ENCODE results near the gene LIMS2. TPM values are rescaled to one million over a fixed set of nuclear protein-coding genes. Genes with fewer than 3 reads are reported as not detected.

LIMS2 gene
- total and polyA plus RNA-seq, 2 donors (not counting 1 experiment from before 2014, with no cell fraction given): 1.8 to 17.3 TPM

GRCh38 chr2:127597984-127598380, 77.3 kb downstream of the LIMS2 start:
- Histone ChIP-seq H2AFZ (ENCODE audit: low read length) (no peak overlapping the region), H3K27me3 (ENCODE audit: control insufficient read depth, insufficient read depth, low read length) (no peaks in the 10 kb centered on the region), H3K79me2 (ENCODE audit: control insufficient read depth, insufficient read depth, low read length) (no peaks in the 10 kb centered on the region), H3K4me2 (ENCODE audit: extremely low read depth, insufficient read depth, low read length) (no peak overlapping the region), H3K9ac (ENCODE audit: insufficient read depth, low read length) (no peak overlapping the region), H3K27ac (ENCODE audit: insufficient read depth, low read length) (no peak overlapping the region), H3K9me3 (ENCODE audit: control insufficient read depth, insufficient read depth, low read depth, low read length) (no peaks in the 10 kb centered on the region), H3K36me3 (ENCODE audit: control insufficient read depth, insufficient read depth, low read length) (no peaks in the 10 kb centered on the region), H3K4me1 (ENCODE audit: control insufficient read depth, extremely low read depth, insufficient read depth, low read length) (no peaks in the 10 kb centered on the region), H3K4me3 (replicated peaks in 1 of 4; ENCODE audit: control extremely low read depth in 1 of 4, insufficient read depth in 1 of 4, low read depth in 3 of 4, low read length in 4 of 4) (no peak overlapping the region), H4K20me1 (ENCODE audit: control insufficient read depth, extremely low read depth, insufficient read depth, low read length) (no peaks in the 10 kb centered on the region)
- DNase-seq (ENCODE audit: low read depth in 2 of 2): peak; percentile 2 to 73
- TF ChIP-seq EZH2 (IDR thresholded peaks at IDR 0.05; ENCODE audit: low read length, missing control alignments) (no peak), CTCF (conservative IDR thresholded peaks at IDR 0.05 in 1 of 2, IDR thresholded peaks at IDR 0.05 in 1 of 2; ENCODE audit: low read depth in 1 of 2, low read length in 2 of 2) (no peak)

GRCh38 chr2:127597046-127597983, 78.0 kb downstream of the LIMS2 start:
- no peak overlapping the region for H3K9ac ChIP-seq (ENCODE audit: insufficient read depth, low read length)
- no peak overlapping the region for H3K4me3 ChIP-seq (replicated peaks in 1 of 4; ENCODE audit: control extremely low read depth in 1 of 4, insufficient read depth in 1 of 4, low read depth in 3 of 4, low read length in 4 of 4)
- TF ChIP-seq CTCF (conservative IDR thresholded peaks at IDR 0.05 in 1 of 2, IDR thresholded peaks at IDR 0.05 in 1 of 2; ENCODE audit: low read depth in 1 of 2, low read length in 2 of 2): no peak
- no peak for TF ChIP-seq EZH2 (IDR thresholded peaks at IDR 0.05; ENCODE audit: low read length, missing control alignments)
- no peak overlapping the region for H3K4me2 ChIP-seq (ENCODE audit: extremely low read depth, insufficient read depth, low read length)
- H3K27me3 ChIP-seq (ENCODE audit: control insufficient read depth, insufficient read depth, low read length): no peaks in the 10 kb centered on the region
- no peaks in the 10 kb centered on the region for H3K9me3 ChIP-seq (ENCODE audit: control insufficient read depth, insufficient read depth, low read depth, low read length)
- no peaks in the 10 kb centered on the region for H4K20me1 ChIP-seq (ENCODE audit: control insufficient read depth, extremely low read depth, insufficient read depth, low read length)
- DNase-seq (ENCODE audit: low read depth in 2 of 2): no peak
- H3K36me3 ChIP-seq (ENCODE audit: control insufficient read depth, insufficient read depth, low read length): no peaks in the 10 kb centered on the region
- no peaks in the 10 kb centered on the region for H3K4me1 ChIP-seq (ENCODE audit: control insufficient read depth, extremely low read depth, insufficient read depth, low read length)
- no peaks in the 10 kb centered on the region for H3K79me2 ChIP-seq (ENCODE audit: control insufficient read depth, insufficient read depth, low read length)
- no peak overlapping the region for H3K27ac ChIP-seq (ENCODE audit: insufficient read depth, low read length)
- H2AFZ ChIP-seq (ENCODE audit: low read length): no peak overlapping the region

DNA sequence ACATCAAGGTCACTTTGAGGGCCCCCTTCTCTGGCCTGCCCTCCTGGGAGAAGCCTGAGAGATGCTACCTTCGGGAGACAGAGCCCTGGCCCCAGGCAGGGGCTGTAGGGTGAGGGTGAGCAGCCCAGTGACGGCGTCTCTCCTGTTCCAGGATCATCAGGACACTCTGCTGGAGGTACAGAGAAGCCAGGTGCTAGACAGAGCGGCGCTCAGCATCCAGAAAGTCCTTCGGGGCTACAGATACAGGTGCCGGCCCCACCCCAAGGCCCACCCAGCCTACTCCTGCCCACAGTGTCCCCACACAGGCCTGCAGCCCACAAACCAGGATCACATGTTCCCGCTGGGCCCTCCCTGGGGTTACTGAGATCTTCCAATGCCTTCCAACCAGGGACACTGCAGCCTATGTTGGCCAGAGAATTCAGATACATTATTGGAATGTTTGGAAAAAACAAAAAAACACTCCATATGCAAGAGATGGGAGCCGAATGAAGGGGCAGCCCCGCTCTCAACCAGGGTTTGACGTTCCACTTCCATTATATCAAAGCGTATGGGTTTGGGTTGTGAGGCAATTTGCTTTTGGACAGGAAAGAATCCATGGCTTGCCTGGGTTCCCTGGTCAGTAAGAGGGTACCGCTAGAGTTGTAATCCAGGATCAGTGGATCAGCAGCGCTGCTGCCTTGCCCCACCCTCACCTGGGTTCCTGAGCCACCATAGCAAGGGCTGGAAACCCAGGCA, 78.9 kb downstream of the LIMS2 start:
- no peak for DNase-seq (ENCODE audit: low read depth in 2 of 2)
- TF ChIP-seq EZH2 (IDR thresholded peaks at IDR 0.05; ENCODE audit: low read length, missing control alignments) (no peak), CTCF (conservative IDR thresholded peaks at IDR 0.05 in 1 of 2, IDR thresholded peaks at IDR 0.05 in 1 of 2; ENCODE audit: low read depth in 1 of 2, low read length in 2 of 2) (no peak)
- no peaks in the 10 kb centered on the region for H3K79me2 ChIP-seq (ENCODE audit: control insufficient read depth, insufficient read depth, low read length)

More for the DNA sequence above, 78.9 kb downstream of the LIMS2 start:
- Histone ChIP-seq H3K9ac (ENCODE audit: insufficient read depth, low read length) (no peak overlapping the region), H3K4me1 (ENCODE audit: control insufficient read depth, extremely low read depth, insufficient read depth, low read length) (no peaks in the 10 kb centered on the region), H3K4me2 (ENCODE audit: extremely low read depth, insufficient read depth, low read length) (no peak overlapping the region), H4K20me1 (ENCODE audit: control insufficient read depth, extremely low read depth, insufficient read depth, low read length) (no peaks in the 10 kb centered on the region), H3K27me3 (ENCODE audit: control insufficient read depth, insufficient read depth, low read length) (no peaks in the 10 kb centered on the region), H3K36me3 (ENCODE audit: control insufficient read depth, insufficient read depth, low read length) (no peaks in the 10 kb centered on the region), H3K4me3 (replicated peaks in 1 of 4; ENCODE audit: control extremely low read depth in 1 of 4, insufficient read depth in 1 of 4, low read depth in 3 of 4, low read length in 4 of 4) (no peak overlapping the region), H3K27ac (ENCODE audit: insufficient read depth, low read length) (no peak overlapping the region), H3K9me3 (ENCODE audit: control insufficient read depth, insufficient read depth, low read depth, low read length) (no peaks in the 10 kb centered on the region), H2AFZ (ENCODE audit: low read length) (no peak overlapping the region)

Measured in fibroblast of lung (primary cell).